HEK293 (cell line): ENCODE measurements around the gene MAMDC2.

Source experiments
- ATF2 ChIP-seq: fragments of 450-650 bp; formaldehyde crosslinking; IDR thresholded peaks from 2 replicates; pipeline ENCODE4 v1.5.1; 2016; ENCODE audit warnings: missing biosample characterization, missing genetic modification characterization, low read depth
- CTCF ChIP-seq: fragments of 450-650 bp; formaldehyde crosslinking; IDR thresholded peaks from 2 replicates; pipeline ENCODE4 v1.5.1; 2016; ENCODE audit warnings: missing biosample characterization, missing genetic modification characterization
- PRDM1 ChIP-seq: fragments of 450-650 bp; formaldehyde crosslinking; IDR thresholded peaks from 2 replicates; pipeline ENCODE4; 2016; ENCODE audit warnings: missing biosample characterization, missing genetic modification characterization
- ZNF776 ChIP-seq: fragments of 450-650 bp; formaldehyde crosslinking; IDR thresholded peaks from 2 replicates; pipeline ENCODE4 v1.5.0; 2017; ENCODE audit warnings: missing biosample characterization, missing genetic modification characterization, borderline replicate concordance

GRCh38 chr9:70222354-70222753 is 178.7 kb downstream of the MAMDC2 start:
- TF ChIP-seq ATF2 (no peak), ZNF776 (tag by site-specific recombination) (no peak), PRDM1 (no peak), CTCF (no peak)
